ENCODE data around the gene PIKFYVE. TPM values are rescaled to one million over a fixed set of nuclear protein-coding genes. Genes with fewer than 3 reads are reported as not detected.
"Not testable (repeated sequence)": the region's sequence is repeated elsewhere in the genome, so short reads cannot be mapped to it uniquely, and the experiment has no call there.

Gene PIKFYVE, protein sequence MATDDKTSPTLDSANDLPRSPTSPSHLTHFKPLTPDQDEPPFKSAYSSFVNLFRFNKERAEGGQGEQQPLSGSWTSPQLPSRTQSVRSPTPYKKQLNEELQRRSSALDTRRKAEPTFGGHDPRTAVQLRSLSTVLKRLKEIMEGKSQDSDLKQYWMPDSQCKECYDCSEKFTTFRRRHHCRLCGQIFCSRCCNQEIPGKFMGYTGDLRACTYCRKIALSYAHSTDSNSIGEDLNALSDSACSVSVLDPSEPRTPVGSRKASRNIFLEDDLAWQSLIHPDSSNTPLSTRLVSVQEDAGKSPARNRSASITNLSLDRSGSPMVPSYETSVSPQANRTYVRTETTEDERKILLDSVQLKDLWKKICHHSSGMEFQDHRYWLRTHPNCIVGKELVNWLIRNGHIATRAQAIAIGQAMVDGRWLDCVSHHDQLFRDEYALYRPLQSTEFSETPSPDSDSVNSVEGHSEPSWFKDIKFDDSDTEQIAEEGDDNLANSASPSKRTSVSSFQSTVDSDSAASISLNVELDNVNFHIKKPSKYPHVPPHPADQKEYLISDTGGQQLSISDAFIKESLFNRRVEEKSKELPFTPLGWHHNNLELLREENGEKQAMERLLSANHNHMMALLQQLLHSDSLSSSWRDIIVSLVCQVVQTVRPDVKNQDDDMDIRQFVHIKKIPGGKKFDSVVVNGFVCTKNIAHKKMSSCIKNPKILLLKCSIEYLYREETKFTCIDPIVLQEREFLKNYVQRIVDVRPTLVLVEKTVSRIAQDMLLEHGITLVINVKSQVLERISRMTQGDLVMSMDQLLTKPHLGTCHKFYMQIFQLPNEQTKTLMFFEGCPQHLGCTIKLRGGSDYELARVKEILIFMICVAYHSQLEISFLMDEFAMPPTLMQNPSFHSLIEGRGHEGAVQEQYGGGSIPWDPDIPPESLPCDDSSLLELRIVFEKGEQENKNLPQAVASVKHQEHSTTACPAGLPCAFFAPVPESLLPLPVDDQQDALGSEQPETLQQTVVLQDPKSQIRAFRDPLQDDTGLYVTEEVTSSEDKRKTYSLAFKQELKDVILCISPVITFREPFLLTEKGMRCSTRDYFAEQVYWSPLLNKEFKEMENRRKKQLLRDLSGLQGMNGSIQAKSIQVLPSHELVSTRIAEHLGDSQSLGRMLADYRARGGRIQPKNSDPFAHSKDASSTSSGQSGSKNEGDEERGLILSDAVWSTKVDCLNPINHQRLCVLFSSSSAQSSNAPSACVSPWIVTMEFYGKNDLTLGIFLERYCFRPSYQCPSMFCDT (N-terminal part only)
- total RNA-seq (15.3 and 24.3 TPM in 2 replicates), polyA plus RNA-seq (7.3 and 7.5 TPM in 2 replicates)

DNA sequence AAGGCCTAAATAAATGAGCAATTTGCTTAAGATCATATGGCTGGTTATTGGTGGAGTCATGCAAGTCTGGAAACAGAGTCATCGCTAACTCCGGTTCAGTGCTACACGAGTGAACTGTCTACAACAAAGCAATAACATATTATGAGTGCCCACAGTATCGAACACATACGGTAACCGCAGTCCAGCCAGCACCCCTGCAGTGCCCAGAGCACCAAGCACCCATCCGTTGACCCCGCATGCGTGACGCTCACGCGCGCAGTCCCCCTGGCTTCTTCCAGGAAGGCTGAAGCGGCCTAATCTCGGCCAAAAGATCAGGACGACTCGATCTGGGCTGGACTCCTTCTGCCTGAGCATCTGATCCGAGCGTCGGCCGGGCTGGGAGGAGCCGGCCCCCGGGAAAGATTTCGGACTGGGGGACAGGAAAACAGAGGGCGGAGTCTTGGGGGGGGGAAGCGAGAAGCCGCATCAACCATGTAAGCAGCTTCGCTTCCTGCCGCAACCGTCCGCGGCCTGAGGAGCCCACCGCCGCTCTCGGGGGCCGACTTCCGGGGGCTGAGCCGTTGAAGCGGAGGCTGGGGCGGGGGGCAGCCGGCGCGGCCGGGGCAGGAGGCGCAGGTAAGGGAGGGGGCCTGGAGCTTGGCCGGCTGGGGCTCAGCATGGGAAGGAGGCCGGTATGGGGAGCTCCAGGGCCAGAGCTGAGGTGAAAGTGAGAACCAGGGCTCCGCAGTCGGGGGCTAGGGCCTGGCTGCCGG lies at the start of gene PIKFYVE:
TSS of gene PIKFYVE (plus strand) at position 455 of the 752 bp plus-strand sequence. CDS start 5,265 bp downstream, outside the sequence.
- peak within 1 kb of the TSS; percentile 71 for H3K4me3 ChIP-seq
- DNase-seq (ENCODE audit: low read depth in 1 of 2, low spot score in 1 of 2) = peak; percentile 99
- H3K36me3 ChIP-seq = no peaks in the 10 kb centered on the region
- TF ChIP-seq, protein P1, sequence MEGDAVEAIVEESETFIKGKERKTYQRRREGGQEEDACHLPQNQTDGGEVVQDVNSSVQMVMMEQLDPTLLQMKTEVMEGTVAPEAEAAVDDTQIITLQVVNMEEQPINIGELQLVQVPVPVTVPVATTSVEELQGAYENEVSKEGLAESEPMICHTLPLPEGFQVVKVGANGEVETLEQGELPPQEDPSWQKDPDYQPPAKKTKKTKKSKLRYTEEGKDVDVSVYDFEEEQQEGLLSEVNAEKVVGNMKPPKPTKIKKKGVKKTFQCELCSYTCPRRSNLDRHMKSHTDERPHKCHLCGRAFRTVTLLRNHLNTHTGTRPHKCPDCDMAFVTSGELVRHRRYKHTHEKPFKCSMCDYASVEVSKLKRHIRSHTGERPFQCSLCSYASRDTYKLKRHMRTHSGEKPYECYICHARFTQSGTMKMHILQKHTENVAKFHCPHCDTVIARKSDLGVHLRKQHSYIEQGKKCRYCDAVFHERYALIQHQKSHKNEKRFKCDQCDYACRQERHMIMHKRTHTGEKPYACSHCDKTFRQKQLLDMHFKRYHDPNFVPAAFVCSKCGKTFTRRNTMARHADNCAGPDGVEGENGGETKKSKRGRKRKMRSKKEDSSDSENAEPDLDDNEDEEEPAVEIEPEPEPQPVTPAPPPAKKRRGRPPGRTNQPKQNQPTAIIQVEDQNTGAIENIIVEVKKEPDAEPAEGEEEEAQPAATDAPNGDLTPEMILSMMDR (IDR thresholded peaks at IDR 0.05; ENCODE audit: low read depth, low read length) = no peak
- no peaks in the 10 kb centered on the region for H3K27me3 ChIP-seq
- H3K4me1 ChIP-seq (ENCODE audit: low read depth) = peaks cover 8% of the 10 kb centered on the region
- no peaks in the 10 kb centered on the region for H3K9me3 ChIP-seq (ENCODE audit: low read depth)
- H3K27ac ChIP-seq = peak within 1 kb of the TSS; percentile 92

- not testable (repeated sequence) for H3K4me1 ChIP-seq (ENCODE audit: low read depth); H3K4me3 ChIP-seq; H3K27me3 ChIP-seq; H3K36me3 ChIP-seq; DNase-seq (ENCODE audit: low read depth in 1 of 2, low spot score in 1 of 2); H3K9me3 ChIP-seq (ENCODE audit: low read depth); H3K27ac ChIP-seq
These were observed 44.2 kb upstream of the PIKFYVE start for GRCh38 chr2:208221873-208222272.

GRCh38 chr2:208222351-208222750 lies 43.7 kb upstream of the PIKFYVE start:
- H3K36me3 ChIP-seq = no peaks in the 10 kb centered on the region
- no peaks in the 10 kb centered on the region for H3K4me1 ChIP-seq (ENCODE audit: low read depth)
- H3K27ac ChIP-seq = no peak overlapping the region
- no peaks in the 10 kb centered on the region for H3K27me3 ChIP-seq
- no peaks in the 10 kb centered on the region for H3K9me3 ChIP-seq (ENCODE audit: low read depth)
- DNase-seq (ENCODE audit: low read depth in 1 of 2, low spot score in 1 of 2) = no peak
- TF ChIP-seq, protein P1 (IDR thresholded peaks at IDR 0.05; ENCODE audit: low read depth, low read length) = no peak
- no peak overlapping the region for H3K4me3 ChIP-seq

- Histone ChIP-seq H3K36me3 (no peaks in the 10 kb centered on the region), H3K9me3 (ENCODE audit: low read depth) (no peaks in the 10 kb centered on the region), H3K4me1 (ENCODE audit: low read depth) (no peaks in the 10 kb centered on the region), H3K4me3 (no peak overlapping the region), H3K27ac (no peak overlapping the region), H3K27me3 (no peaks in the 10 kb centered on the region)
- no peak for DNase-seq (ENCODE audit: low read depth in 1 of 2, low spot score in 1 of 2)
- TF ChIP-seq, protein P1 (IDR thresholded peaks at IDR 0.05; ENCODE audit: low read depth, low read length) = no peak
These were observed 41.3 kb upstream of the PIKFYVE start for GRCh38 chr2:208224802-208225201.

DNA sequence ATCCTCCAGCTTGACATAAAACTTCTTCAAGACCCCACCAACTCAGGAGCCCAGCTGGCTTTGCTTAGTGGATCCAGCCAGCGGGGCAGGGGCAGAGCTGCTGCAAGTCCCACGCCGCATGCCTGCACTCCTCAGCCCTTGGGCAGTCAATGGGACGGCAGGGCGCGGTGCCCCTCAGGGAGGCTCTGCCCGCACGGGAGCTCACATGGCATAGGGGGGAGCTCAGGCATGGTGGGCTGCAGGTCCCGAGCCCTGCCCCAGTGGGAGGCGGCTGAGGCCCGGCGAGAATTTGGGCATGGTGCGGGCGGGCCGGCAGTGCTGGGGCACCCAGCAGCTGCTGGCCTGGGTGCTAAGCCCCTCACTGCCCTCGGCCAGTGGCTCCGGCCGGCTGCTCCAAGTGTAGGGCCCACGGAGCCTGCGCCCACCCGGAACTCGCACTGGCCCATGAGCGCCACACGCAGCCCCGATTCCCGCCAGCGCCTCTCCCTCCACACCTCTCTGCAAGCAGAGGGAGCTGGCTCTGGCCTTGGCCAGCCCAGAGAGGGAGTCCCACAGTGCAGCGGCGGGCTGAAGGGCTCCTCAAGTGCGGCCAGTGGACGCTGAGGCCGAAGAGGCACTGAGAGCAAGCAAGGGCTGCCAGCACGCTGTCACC lies 38.3 kb upstream of the PIKFYVE start:
- Histone ChIP-seq H3K4me1 (ENCODE audit: low read depth) (no peaks in the 10 kb centered on the region), H3K27ac (no peak overlapping the region), H3K27me3 (no peaks in the 10 kb centered on the region), H3K36me3 (no peaks in the 10 kb centered on the region), H3K4me3 (no peak overlapping the region), H3K9me3 (ENCODE audit: low read depth) (no peaks in the 10 kb centered on the region)
- DNase-seq (ENCODE audit: low read depth in 1 of 2, low spot score in 1 of 2) = no peak
- TF ChIP-seq, protein P1 (IDR thresholded peaks at IDR 0.05; ENCODE audit: low read depth, low read length) = no peak
